Central memory CD4-positive, alpha-beta T cell (primary cell): ENCODE data around the gene NAV2.
"Not testable (repeated sequence)": the region's sequence is repeated elsewhere in the genome, so short reads cannot be mapped to it uniquely, and the experiment has no call there.

Experiments
- DNase-seq: peaks from one replicate; pipeline ENCODE4 v3.0.0; 2022

The NAV2 gene

DNA sequence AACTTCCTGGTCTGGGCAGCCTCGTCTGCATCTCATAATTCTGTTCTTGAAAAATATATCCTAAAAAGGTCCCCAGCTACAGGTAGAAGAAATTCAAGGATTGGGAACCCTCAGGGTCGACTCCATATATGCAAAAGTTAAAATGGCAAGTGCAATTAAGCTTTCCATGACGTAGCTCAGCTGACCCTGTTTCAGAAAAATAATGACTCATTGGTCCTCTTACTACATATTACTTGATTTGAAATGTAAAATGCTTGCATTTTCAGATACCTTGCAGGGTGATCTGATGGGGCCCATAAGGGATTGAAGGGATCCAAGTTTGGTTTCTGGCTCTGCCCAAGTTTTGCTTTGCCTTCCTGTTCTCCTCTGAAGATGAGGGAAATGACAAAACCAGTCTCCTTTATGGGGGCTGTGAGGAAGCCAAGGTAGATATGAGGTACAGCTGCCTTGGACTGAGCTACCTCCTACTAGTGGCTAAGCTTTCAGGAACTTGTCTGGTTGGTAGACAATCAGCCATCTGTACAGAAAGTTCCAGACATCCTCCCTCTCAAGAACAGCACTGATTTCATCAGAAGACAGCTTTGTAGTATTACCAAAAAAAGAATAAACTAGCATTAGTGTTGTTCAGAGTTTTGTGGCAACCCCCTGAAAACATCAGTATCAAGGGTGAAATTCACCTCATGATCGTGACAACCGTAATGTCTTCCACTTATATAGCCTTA is 270.3 kb downstream of the NAV2 start:
- DNase-seq: no peak

DNA sequence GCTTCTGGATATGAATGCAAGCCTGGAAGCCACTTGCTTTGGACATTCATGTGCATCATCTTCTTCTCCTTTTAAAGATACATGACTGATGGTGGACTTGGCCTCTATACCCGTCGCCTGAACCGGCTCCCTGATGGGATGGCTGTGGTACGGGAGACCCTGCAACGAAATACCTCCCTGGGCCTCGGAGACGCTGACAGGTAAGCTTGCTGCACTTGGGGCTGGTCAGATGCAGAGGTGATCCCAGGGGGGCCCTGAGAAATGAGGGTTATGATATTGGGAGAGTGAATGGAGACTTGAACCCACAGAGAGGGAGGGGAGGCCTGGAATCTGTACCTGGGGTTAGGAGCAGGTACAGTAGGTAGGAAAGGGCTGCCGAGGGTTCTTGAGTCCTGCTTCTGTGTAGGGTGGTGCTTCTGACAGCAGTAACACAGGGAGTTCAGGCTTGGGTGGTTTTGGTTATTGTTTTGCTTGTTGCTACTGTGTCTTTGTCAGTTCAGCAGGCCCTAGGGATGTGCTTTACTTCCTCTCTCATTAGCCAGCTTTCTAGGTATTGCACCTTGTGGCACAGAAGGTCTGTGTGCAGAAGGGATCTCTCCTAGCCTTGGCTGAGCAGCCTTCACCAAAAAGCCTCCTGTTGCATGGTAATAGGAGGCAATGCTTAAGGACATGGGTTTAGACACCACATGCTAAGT is 271.6 kb downstream of the NAV2 start:
- DNase-seq: no peak

DNA sequence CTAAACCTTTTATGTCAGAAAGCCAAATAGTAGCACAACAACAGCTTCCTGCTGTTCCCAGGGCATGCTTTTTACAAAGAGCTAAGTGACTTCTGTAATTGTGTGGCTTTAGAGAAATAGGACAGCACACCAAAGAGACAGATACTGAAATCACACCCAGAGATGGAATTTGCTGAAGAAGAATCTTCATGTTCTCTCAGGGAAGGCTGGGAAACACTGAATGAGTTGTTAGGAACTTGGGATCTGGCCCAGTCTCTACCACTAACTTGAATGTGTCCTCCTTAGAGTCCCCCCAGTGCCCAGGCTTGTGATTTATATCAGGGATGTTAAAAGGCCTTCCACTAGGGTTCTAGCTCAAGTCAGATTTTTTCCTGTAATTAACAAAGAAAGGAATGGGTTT is 272.5 kb downstream of the NAV2 start:
- DNase-seq: no peak

GRCh38 chr11:19987331-19987801 is 274.7 kb downstream of the NAV2 start:
- DNase-seq: no peak

DNA sequence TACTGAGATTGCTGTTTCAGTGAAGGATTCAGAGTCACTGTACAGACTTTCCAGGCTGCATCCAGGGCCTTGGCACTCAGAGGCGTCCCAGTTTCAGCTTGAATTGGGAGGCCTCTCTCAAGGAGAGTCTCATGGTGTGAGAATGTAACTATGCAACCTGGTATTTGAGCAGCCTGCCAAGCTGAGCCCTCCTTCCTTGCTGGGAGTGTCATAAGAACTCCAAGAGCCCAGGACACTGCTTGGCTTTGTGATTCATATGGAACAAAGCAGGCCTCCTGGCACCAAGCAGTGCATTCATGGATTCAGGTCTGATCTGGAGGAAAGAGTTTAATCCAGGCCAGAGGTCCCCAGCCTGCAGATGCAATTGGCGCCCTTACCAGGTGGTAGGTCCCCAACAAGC is 276.0 kb downstream of the NAV2 start:
- DNase-seq: no peak

DNA sequence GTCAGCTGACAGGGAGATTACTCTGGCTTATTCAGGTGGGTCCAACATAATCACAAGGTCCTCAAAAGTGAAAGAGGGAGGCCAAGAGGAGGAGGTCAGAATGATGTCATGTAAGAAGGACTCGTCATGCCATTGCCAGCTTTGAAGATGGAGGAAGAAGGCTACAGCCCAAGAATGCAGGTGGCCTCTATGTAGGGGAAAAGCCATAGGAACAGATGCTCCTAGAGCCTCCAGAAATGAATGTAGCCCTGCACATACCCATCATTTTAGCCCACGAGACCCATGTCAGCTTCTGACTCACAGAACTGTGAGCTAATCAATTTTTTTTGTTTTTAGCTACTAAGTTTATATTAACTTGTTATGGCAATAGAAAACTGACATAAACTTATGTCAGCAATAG is 276.6 kb downstream of the NAV2 start:
- DNase-seq: no peak

- DNase-seq: no peak
These were observed 279.5 kb downstream of the NAV2 start for GRCh38 chr11:19992162-19992561.

- DNase-seq: no peak
These were observed 280.4 kb downstream of the NAV2 start for GRCh38 chr11:19992998-19993397.

DNA sequence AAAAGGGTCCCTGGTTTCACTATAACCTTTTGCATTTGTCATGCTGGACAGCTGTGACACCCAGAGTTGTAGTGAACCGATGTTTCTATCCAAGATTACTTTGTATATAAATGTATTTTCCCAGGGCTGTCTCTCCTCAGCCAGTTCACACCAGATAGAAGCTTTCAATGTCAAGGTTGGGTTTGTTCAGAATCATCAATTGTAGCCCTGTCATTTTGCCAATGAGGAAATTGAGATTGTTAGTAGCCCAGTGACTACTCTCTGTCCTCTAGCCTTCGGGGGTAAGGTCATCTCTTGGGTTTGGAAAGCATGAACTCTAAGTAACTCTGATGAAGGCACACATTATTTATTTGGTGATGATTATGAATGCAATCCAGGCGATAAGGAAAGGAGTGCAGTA is 282.0 kb downstream of the NAV2 start:
- DNase-seq: no peak

DNA sequence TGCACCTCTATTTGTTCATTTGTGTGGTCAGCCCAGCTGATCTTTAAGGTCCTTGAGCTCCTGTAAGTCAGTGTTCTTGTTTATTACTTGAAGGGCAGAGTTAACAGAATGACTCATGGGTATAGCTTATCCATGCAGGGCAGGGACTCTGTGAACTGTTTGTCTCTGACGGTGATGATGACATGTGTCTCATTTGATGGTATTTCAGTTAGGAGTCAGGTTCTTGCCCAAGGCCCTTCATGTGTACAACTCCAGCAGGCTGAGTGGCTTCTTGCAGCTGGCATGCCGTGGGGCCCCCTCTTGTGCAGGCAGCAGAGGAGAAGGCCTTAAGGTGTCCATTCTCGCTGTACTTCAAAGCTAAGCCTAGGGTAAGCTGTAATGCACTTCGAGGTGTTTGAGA is 282.5 kb downstream of the NAV2 start:
- DNase-seq: no peak

- no peak for DNase-seq
These were observed 283.9 kb downstream of the NAV2 start for GRCh38 chr11:19996571-19996970.

- DNase-seq: no peak
These were observed 287.3 kb downstream of the NAV2 start for GRCh38 chr11:20000022-20000350.

- DNase-seq: no peak
These were observed 287.9 kb downstream of the NAV2 start for GRCh38 chr11:20000351-20001134.

DNA sequence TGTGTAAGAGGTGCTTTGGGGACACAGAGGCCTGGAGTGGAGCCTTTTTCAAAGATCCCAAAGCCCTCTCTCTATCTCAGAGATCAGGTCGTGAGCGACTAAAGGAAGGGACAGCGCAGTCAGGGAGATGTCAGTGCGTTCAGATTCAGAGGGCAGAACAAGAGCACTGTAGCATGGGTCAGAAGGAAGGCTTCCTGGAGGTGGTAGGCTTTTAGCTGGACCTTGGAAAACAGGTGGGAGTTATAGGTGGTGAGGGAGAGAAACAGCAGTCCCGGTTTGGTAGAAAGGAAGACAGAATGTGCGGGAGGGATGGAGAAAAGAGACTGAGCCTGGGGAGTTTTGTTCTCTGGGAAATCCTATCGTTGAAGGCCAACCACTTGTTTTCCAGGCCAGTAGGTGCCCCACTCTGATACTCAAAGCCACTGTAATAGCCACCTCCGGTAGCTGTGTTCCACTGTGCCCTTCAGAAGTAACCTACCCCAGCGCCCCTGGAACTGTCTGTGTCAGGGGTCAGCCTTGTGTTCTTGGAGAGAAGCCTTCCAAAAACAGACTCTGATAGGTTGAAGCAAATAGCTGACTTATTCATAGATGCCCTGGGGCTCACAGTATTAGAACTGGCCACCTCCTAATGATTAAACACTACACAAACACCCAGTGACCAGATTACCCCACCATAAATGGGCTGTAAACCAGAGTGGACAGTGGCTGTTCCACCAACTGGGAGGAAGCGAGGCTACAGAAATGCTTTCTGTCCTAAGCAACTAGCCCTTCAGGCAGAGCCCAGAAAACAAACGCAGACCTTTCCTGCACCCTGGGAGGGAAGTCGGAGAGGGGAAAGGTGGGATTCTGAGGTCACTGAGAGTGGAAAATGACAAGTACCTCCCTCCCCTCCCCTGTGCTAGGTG is 289.9 kb downstream of the NAV2 start:
- DNase-seq: no peak

DNA sequence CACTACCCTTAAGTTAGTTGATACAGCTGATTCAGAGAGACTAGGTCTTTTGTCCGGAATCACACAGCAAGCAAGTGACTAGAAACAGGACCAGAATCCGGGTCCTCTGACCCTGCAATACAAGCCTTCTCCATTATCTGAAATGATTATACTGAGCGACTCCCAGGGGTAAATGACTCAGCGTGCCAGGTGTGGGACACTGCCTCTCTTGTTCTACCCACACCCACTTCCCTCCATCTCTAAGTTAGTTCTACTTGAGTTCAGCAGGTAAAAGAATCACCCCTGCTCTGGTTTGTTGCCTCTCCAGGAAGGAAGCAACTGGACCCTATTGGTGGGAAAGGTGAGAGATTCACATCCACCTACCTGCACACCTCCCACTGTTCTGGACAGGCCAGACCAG is 290.7 kb downstream of the NAV2 start:
- DNase-seq: no peak

GRCh38 chr11:20004866-20005265 is 292.2 kb downstream of the NAV2 start:
- DNase-seq: no peak

GRCh38 chr11:20005747-20006146 is 293.1 kb downstream of the NAV2 start:
- DNase-seq: no peak

DNA sequence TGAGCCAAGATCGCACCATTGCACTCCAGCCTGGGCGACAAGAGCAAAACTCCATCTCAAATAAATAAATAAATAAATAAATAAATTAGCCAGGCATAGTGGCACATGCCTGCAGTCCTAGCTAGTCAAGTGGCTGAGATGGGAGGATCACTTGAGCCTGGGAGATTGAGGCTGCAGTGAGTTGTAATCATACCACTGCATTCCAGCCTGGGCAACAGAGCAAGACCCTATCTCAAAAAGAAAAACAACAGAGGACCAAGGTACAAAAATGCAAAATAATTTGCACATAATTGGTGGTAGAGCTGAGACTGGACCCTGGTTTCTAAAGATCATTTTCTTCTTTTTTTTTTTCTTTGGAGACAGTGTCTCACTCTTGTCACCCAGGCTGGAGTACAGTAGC is 294.0 kb downstream of the NAV2 start:
- not testable (repeated sequence) for DNase-seq

DNA sequence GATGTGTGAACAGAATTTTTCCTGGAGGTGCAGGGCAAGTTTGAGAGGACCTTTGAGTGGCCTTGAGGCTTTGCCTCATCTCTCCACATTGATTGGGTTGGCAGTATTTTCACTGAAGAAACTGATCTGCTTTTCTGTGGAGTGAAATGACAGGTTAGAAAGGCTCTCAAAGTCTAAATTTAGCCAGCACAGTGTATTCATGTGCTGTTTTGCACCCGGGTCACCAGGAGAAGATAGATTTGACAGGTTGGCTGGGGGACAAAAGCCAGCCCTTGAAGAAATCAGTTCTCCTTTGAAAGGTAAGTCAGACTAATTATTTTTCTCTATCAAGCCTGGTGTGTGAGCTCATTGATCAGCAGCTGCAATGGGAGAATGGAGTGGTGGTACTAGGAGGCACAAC is 294.7 kb downstream of the NAV2 start:
- DNase-seq: no peak

- DNase-seq: no peak
These were observed 295.7 kb downstream of the NAV2 start for GRCh38 chr11:20008190-20008870.

DNA sequence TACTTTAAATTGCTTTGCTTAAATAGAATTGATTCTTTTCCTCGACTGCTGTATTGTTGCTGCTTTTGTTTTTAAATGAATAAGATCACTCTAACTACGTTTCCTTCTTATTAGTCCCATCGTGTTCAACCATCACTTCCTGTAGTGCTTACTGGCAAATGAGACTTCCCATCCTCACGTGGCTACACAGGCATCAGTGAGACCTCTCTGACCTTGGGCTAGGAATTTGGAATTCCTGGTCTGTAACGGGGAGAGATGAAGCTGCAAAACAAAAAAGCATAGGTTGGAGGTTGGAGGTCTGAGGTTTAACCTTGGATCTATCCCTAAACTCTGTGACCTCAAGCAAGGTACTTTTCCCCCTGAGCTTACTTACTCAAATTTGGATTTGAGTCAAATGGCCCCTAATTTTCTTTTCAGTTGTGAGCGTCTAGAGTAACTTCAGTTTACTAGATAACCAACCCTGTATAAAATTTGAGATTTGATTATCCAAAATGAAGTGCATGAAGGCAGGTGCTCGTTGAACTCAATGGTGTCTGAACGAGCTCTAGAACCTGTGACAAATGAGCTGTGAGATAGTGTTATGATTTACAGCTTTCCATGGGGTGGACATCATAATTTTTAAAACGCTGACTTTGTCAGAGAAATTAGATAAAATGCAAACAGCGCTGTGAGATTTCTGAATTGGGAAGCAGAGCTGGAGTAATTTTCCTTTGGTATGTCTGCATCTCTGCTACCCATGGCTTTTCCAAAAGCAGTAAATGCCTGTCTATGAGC is 296.4 kb downstream of the NAV2 start:
- DNase-seq: no peak
